ENCODE measurements around the gene CGB3.

The CGB3 gene

DNA sequence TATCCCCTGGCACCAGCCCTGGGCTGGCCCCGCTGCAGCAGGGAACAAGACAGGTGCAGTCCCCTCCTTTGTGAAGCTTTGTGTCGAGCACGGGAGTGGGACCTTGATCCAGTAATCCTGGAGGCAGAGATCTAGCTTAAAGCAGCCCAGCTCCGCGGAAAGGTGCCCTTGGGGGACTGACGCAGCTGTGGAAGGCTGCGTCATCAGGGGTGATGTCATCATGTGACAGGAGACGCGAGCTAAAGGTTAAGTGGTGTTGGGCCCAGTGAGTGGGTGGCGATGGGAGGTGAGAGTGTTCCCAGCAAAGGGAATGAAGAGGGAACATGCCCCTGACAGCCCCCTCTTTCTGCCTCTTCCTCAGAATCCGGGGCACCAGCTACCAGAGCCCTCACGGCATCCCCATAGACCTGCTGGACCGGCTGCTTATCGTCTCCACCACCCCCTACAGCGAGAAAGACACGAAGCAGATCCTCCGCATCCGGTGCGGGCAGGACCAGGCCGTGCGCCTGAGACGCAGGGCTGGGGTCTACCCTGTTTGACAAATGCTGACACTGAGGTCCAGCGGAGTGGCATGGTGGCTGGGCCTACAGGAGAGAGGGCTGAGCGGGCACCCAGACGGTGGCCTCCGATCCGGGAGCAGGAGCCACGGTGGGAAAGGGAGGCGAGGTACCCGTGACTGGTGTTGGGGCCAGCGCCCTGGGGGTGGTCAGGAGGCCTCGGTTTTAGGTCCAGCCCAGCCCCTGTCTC lies 9.8 kb downstream of the CGB3 start:
- no peak for DNase-seq

DNA sequence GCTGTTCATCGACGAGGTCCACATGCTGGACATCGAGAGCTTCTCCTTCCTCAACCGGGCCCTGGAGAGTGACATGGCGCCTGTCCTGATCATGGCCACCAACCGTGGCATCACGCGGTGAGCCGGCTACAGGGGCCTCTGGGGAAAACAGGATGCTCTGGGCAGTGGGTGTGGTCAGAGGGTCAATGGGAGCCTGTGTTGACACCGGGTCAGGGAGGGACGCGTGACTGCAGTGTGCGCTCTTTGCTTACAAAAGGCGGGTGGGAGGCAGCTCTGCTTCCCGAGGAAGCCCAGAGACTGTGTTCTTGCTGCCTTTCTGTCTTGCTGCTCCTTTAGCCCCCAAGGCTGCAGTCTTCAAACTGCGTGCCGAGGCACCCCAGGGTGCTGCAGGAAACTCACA lies 12.9 kb downstream of the CGB3 start:
- DNase-seq: no peak

DNA sequence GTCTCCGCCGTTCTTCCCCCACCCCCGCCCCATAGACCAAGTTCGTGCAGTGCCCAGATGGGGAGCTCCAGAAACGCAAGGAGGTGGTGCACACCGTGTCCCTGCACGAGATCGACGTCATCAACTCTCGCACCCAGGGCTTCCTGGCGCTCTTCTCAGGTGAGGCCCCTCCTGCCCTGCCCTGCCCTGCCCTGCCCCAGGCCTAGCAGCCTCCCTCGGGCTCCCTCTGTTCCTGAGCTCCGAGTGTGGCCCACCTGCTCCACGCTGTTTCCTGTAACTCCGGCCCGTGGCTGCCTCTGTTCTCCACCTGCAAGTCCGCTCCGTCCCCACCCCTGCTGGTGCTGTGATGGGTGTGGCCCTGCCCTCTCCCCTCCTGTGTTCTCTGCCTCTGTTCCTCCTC lies 13.7 kb downstream of the CGB3 start:
- no peak for DNase-seq

DNA sequence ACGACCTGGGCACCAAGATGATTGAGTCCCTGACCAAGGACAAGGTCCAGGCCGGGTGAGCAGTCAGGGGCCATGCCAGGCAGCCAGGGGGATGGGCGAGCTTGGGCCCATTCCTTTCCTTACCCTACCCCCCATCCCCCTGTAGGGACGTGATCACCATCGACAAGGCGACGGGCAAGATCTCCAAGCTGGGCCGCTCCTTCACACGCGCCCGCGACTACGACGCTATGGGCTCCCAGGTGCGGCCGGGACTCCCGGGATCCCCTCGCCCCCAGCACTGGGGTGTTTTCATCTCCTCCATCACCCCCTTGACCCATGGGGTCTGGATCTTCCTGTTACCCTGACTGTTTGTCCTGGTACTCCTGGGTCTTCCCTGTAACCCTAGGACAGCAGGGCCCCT lies 14.3 kb downstream of the CGB3 start:
- DNase-seq: no peak

DNA sequence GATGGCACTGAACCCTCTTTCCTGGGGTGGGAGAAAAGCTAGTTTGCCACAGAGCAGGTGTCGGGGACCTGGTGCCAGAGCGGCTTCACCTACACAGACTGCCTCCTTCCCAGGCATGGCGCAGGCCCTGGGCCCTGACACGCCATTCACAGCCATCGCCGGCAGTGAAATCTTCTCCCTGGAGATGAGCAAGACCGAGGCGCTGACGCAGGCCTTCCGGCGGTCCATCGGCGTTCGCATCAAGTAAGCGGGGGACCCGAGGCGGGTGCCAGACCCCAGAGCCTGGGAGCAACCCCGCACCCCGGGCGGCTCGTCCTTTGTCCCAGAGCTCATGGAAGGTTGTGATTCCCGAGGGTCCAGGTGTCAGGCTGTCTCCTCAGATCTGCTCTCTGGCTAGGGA lies 17.2 kb downstream of the CGB3 start:
- no peak for DNase-seq

DNA sequence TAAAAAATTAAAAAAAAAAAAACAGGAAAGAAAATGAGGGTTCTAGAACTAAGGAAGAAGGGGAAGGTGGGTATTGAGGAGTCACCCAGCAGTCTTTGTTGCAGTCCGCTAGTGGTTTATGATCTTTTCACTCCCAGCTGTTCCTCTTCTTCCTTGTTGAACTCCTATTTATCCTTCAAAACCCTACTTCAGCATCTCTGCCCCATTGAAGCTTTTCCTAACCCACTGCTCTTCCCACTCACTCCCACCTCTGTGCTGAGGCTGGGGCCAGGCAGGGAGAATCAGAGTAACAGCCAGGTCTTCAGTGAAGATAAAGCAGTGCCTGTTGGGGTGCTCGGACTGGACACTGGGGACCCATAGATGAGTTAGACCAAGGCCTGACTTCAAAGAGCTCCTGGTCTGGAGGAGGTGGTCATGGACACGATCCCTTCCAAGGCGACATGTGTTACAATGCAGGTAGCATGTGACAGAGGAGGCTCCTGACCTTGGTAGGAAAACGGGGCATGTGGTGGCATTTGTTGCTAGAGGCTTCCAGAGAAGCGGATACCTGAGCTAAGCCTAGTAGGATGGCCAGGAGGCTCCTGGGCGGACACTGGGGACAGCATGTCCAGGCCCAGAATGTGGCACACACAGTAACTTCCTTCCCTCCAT lies 19.0 kb downstream of the CGB3 start:
- DNase-seq: no peak

DNA sequence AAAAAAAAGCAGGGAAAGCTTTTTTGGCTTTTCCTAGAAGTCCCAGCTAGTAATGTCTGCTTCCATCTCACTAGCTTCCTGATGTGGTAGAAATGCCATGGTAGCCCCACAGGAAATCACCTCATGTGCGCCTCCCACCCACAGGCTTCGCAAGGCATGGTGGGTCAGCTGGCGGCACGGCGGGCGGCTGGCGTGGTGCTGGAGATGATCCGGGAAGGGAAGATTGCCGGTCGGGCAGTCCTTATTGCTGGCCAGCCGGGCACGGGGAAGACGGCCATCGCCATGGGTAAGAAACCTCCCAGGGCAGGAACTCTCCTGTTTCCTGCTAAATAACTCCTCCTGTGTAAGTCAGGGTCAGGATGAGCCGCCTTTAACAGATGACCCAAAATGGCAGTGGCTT lies 20.0 kb downstream of the CGB3 start:
- no peak for DNase-seq

DNA sequence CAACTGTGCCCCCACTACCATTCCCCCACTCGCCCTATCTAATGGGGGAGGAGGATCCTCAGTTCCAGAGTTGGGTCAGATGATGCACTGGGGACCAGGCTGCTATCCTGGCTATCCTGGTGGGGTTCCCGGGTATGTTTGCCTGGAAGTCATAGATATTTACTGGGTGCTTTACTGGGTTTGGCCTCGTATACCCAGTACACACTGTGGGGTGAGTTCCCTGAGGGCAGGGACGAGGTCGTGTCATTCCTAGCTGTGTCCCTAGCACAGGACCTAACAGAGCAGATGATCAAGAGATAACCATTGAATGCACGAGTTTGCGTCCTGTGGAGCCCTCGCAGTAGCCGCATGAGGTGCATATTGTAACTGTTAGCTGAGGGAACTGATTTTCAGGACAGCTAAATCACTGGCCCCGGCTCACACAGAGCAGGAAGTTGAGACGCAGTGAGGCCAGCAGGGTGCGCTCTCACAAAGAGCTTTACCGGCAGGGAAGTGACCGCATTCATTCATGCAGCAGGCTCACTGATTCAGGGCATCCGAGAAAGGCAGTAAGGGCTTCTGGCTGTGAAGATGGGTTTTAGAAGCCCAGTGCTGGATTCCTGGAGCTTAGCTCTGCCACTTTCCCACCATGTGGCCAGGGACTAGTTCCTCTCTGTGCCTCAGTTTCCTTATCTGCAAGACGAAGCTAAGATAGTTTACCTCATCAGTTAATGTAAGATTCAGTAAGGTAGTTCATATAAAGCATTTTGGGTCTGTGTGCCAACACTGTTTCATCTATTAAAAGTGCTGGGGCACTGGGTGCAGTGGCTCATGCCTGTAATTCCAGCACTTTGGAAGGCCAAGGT lies 24.4 kb downstream of the CGB3 start:
- DNase-seq: peak; percentile 25

DNA sequence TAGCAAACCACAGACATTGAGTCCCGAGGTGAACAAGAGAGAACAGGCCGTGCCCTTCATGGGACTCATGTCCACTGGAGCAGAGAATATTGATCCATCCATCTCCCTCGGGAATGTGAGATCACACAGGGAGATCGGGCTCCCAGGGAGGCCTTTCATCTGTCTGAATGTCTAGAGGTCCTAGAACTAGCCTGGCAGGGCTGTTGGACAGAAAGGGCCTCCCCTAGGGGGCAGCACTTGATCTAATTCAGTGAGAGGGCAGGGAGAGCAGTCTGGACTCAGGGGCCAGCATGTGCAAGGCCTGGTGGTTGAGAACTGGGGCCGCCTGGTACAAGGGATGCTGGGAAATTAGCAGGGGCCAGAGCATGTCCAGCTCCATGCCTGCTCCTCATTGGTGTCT lies 26.2 kb downstream of the CGB3 start:
- no peak for DNase-seq

DNA sequence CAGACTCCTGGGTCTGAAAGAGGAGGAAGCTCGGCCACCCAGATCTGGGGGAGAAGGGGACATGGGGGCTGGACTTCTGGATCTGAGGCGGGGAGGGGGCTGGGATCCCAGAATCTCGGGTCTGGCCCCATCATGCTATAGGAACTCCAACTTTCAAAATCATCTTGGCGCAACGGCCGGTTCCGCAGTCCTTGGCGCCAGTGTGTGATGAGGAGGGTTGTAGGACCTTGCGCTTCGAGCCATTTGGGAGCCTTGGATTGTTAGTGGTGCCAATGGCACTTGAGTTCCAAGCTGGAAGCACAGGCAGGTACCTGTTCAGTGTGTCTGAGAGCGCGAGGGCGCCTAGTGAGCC lies 30.1 kb downstream of the CGB3 start:
- DNase-seq: no peak

DNA sequence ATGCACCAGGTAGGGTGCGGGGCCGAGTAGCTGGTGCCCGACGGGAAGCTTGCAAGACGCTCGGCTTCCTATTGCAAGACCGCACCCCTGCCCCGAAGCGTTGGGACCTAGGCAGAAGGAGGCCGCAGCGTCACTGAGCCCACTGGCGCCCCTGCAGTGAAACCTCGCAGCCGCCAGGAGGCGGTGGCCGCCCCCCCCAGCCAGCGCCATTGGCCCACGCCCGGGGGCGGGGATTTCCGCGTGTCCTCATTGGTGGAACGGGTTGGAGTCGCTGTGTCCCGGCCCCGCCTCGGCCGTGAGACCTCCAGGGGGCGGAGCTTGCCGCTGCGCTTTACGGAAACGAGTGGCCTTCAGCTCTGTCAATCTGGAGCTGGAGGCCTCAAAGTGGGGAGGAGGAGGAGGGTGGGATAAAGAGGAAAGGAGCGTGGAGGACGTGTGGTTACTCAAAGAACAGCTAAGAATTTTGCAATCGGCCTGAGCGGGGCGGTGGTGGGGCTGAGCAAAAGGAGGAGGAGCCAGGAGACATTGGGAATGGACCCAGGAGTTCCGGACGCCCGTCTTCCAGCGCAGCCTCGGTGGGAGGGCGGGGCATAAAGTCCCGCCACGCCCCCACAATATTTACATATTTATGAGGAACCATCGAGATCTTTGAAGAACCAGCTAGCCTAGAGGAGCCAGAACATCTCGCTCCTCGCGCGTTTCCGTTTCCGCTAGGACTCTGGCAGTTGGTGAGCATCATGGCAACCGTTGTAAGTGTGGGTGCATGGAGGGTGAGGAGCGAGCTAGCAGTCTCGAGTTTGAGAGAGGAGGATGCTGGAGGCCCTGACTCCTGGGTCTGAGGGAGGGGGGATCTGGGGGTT lies 30.7 kb downstream of the CGB3 start, which contains the start of the genes GYS1 and RUVBL2:
Gene GYS1, minus strand, starts transcription at position 135 of the 860 bp plus-strand sequence. CDS start 197 bp downstream, outside the sequence.
Gene RUVBL2, plus strand, starts transcription at position 713 of the 860 bp plus-strand sequence. Its CDS starts 25 bp downstream, at position 738.
- peak; percentile 98 for DNase-seq

DNA sequence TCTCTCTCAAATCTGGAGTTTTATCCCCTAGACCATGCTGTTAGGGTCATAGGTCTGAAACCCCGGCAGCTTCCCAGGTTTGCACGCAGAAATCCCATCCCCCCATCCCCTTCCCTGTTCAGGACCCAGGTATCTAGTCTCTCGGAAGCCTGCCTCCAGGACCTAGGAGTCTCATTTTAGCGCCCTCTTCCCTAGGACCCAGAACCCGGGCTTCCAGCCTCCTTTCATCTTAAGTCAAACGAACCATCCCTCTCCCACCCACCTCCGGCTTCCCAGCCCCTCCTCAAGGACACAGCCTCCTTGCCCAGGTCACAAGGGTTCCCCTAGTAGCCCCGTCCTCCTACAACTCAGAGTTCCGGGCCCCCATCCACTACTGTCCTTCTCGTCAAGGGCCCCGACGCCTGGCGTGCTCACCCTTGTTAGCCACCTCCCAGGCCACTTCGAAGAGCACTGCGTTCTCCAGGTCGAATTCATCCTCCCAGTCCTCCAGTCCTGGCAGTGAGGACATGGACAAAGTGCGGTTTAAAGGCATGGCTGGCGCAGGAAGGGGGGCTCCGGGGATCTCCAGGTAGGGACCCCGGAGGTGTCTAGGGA lies 31.5 kb downstream of the CGB3 start:
- no peak for DNase-seq

DNA sequence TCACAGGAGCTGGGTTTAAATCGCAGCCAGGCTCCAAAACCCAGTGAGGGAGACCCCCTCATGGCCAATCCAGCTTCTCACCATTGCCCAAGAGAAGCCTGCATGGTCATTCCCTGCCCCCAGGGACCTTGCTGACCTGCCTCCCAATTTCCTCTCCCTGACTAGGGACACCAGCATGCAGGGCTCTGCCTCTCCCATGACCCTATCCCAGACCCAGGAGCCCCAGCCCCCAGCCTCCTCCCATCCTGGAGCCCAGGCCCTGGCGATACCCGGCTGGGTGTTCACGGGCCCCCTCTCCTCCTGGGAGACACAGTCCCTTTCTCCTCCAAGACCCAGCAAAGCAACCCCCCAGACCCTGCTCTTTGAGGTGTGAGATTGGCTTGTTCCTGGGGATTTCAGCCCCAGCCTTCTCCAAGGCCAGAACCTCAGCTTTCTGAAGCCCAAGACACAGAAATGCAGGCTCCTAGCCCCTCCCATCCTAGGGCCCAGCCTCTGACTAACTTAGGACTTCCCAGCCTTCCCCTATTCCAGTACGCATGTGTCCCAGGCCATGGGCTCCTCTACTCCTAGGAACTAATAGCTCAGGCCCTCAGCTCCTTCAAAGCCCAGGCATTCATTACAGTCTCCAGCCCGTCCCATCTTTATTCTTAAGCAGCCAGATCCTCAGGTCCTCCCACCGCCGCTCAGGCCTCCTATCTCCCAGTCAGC lies 32.1 kb downstream of the CGB3 start:
- DNase-seq: no peak

DNA sequence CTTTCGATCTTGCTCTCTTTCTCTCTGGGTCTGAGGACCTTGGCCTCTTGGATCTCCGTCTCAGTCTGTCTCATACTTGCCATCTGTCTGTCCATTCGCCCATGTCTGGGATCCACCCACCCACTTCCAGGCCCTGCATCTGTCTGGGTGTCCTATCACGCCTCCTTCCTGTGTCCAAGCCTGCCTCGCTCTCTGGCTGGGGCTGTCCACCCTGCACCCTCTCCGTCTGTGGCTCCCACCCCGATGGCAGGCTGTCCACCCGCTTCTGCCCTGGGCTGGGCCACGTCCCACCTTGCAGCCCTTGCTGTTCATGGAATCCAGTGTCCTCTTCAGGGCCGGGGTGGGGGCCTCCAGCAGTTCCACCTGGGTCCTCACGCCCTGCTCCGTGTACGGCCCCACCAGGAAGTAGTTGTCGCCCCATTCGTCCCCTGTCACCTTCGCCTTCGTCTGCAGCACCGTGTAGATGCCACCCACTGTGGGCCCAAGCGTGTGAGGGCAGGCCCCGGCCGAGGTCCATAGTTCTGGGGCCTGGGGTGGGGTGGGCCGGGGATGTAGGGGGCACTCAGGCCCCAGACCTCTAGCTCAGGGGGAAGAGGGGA lies 33.0 kb downstream of the CGB3 start:
- no peak for DNase-seq

DNA sequence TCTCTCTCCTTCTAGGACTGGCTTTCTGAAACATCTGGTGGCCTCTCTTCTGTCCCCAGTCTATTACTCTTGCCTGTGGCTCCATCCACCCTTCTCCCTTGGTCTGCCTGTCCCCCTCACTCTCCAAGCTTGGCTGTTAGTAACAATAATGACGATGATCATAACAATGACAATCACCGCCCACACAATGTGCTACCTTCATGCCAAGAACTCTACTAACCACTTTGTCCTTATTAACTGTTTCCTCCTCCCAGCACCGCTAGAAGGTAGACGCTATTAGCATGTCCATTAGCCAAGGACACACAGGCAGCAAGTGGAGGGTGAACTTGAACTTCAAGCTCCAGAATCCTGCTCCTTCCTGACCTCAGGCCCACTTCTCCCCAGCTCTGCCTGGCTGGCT lies 33.7 kb downstream of the CGB3 start:
- no peak for DNase-seq

DNA sequence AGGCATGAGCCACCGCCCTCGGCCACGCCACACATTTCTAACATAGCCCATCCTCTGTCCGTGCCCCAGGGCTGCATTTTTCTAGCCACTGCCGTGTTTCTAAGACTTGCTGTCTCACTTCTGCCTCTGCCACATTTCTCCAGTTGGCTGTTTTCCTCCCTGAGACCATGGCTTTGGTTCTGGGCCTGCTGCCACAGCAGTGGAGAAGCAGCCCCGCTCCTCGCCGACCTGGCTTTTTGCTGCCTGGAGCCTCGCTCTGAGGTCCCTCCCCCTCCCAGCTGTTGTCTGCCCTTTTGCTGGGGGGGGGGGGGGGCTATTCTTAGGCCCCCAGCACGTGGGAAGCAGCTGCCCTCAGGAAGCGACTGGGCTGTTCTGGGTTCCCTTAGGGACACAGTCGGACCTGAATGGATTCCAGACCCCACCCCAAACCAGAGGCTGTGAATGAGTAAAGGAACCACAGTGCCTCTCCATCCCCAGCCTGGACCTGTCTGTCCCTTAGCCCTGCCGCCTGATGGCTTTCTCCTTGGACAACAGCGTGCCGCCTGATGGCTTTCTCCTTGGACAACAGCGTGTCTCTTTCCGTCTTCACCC lies 34.3 kb downstream of the CGB3 start:
- no peak for DNase-seq

DNA sequence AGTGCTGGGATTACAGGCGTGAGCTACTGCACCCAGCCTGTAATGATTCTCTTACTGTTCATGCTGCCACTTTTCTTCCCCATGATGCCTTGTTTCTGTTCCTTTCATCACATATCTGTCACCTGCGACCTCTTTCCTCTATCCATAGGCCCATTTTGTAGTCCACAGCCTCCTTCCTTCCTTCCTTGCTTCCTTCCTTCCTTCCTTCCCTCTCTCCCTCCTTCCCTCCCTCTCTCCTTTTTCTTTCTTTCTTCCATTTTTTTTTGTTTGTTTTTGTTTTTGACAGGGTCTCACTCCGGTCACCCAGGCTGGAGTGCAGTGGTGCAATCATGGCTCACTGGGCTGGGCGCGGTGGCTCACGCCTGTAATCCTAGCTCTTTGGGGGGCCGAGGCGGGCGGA lies 35.3 kb downstream of the CGB3 start:
- DNase-seq: no peak

DNA sequence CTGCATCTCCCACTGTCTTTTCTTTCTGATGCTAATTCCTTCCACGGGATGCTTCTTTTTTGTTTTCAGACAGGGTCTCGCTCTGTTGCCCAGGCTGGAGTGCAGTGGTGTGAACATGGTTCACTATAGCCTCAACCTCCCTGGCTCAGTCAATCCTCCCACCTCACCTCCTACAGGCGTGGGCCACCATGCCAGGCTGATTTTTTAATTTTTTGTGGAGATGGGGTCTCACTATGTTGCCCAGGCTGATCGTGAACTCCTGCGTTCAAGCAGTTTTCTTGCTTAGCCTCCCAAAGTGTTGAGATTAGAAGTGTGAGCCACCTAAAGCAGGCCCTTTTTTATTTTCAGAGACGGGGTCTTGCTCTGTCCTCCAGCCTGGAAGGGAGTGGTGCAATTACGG lies 35.8 kb downstream of the CGB3 start:
- DNase-seq: no peak

DNA sequence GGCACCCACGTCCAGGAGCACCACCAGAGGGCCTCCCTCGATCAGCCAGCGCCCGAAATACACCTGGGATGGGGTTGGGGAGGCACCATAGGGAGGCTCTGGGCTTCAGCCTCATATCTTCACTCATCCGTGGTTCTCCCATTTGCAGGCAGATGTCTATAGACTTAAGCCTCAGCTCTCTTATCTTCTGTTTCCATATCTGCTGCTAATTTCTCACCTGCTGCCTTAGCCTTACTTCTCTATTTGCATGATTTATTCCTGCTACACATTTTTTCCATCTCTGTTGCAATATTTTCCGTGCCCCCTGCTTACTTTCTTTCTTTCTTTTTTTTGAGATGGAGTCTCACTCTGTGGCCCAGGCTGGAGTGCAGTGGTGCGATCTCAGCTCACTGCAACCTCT lies 36.8 kb downstream of the CGB3 start:
- DNase-seq: no peak

DNA sequence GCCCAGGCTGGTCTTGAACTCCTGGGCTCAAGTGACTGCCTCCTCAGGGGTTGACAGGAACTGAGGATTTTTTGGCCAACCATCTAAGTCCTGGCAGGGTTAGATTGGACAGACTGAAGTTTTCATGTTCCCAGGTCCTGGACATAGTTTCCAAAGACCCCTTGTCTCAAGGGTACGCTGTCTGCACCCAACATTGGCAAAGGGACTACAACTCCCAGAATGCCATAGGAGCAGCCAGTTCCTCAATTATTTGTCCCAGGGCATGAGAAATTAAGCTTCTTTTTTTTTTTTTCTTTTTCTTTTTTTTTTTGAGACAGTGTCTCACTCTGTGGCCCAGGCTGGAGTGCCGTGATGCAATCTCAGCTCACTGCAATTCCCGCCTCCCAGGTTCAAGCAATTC lies 37.9 kb downstream of the CGB3 start:
- DNase-seq: no peak

DNA sequence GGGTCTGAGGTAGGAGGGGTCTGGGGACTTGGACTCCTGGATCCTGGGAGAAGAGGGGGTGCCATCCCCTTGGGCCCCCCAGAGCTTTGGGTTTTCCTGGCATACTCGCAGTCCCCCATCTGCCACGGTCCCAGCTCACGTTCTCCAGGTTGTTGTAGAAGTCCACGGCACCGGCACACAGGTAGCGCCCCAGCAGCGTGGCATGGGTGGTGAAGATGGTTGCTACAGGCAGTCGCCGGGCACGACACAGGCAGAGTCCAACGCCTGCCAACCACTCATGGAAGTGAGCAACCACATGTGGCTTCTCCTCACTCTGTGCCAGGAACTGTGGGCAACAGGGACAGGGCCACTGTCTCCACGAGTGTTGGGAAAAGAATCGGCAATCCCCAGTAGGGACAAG lies 38.4 kb downstream of the CGB3 start:
- DNase-seq: no peak

Measured in NCI-H526 treated with DMSO at 0.1 percent for 48 hours (cell line).